HEK293 (cell line): ENCODE data around the gene INSRR.
A peak's percentile ranks its signal among the peaks of the same experiment; 100 is the strongest.

Experiments
- CTCF ChIA-PET: fragments of 350-600 bp; formaldehyde crosslinking; extraction: SDS; loops from one replicate; lab custom pipeline; 2021; ENCODE audit warnings: antibody characterized with exemption; lab: Yijun Ruan, JAX
- POLR2A ChIA-PET: fragments of 300-600 bp; formaldehyde crosslinking; extraction: SDS; loops from one replicate; lab custom pipeline; 2020; ENCODE audit warnings: antibody characterized with exemption, inconsistent platforms; lab: Yijun Ruan, JAX
- H3K27ac ChIP-seq: fragments of 200-500 bp; sonication (Bioruptor generic); 2 replicates; pipeline ENCODE4 v1.5.1; 2014; ENCODE audit warnings: low read depth, low read length, control low read depth, inconsistent platforms; ENCODE audit errors: extremely low read depth
- H3K36me3 ChIP-seq, 2 experiments: fragments of 200-500 bp in 1 of 2; sonication (Bioruptor generic) in 1 of 2; 1 replicate in 1 of 2; 2 replicates in 1 of 2; pipeline ENCODE4 v1.5.1; 2014 to 2017; ENCODE audit warnings: inconsistent platforms in 2 of 2, low read length in 2 of 2; ENCODE audit not compliant: control insufficient read depth in 2 of 2, insufficient read depth in 1 of 2
- H3K4me1 ChIP-seq: fragments of 200-500 bp; sonication (Bioruptor generic); 2 replicates; pipeline ENCODE4 v1.5.1; 2014; ENCODE audit warnings: mild to moderate bottlenecking, low read length, inconsistent platforms; ENCODE audit not compliant: control insufficient read depth, insufficient read depth
- H3K4me3 ChIP-seq: 2 replicates; pipeline ENCODE4 v1.5.1; 2011; ENCODE audit warnings: low read depth, mild to moderate bottlenecking, control low read depth, low read length, moderate library complexity
- H3K9me3 ChIP-seq: fragments of 200-500 bp; sonication (Bioruptor generic); 2 replicates; pipeline ENCODE4 v1.5.1; 2014; ENCODE audit warnings: low read depth, low read length, inconsistent platforms; ENCODE audit not compliant: control insufficient read depth, insufficient read depth
- BCL11A ChIP-seq: fragments of 450-650 bp; formaldehyde crosslinking; IDR thresholded peaks from 2 replicates; pipeline ENCODE4 v1.5.1; 2016; ENCODE audit warnings: low read depth, missing biosample characterization, missing genetic modification characterization
- BCL11B ChIP-seq: fragments of 450-650 bp; formaldehyde crosslinking; IDR thresholded peaks from 2 replicates; pipeline ENCODE4 v1.5.1; 2016; ENCODE audit warnings: low read depth, missing biosample characterization, missing genetic modification characterization
- EGR2 ChIP-seq: fragments of 450-650 bp; formaldehyde crosslinking; IDR thresholded peaks from 2 replicates; pipeline ENCODE4 v1.5.1; 2016; ENCODE audit warnings: low read depth, missing biosample characterization, missing genetic modification characterization
- HIC1 ChIP-seq: fragments of 450-650 bp; formaldehyde crosslinking; IDR thresholded peaks from 2 replicates; pipeline ENCODE4 v1.5.1; 2016; ENCODE audit warnings: missing biosample characterization, missing genetic modification characterization
- OSR2 ChIP-seq: fragments of 450-650 bp; formaldehyde crosslinking; IDR thresholded peaks from 2 replicates; pipeline ENCODE4 v1.5.1; 2016; ENCODE audit warnings: missing biosample characterization, missing genetic modification characterization
- PRDM6 ChIP-seq: fragments of 450-650 bp; formaldehyde crosslinking; IDR thresholded peaks from 2 replicates; pipeline ENCODE4 v1.5.1; 2017; ENCODE audit warnings: missing biosample characterization, missing genetic modification characterization
- REST ChIP-seq: fragments of 450-650 bp; formaldehyde crosslinking; IDR thresholded peaks from 2 replicates; pipeline ENCODE4 v1.5.1; 2016; ENCODE audit warnings: missing biosample characterization, missing genetic modification characterization
- SETDB1 ChIP-seq: IDR thresholded peaks from one replicate; pipeline ENCODE4 v1.6.1; 2017; ENCODE audit warnings: mild to moderate bottlenecking, low read length, moderate library complexity, mixed read lengths; ENCODE audit not compliant: insufficient read length
- ZFHX2 ChIP-seq: fragments of 450-650 bp; formaldehyde crosslinking; conservative IDR thresholded peaks from 2 replicates; pipeline ENCODE4 v1.5.1; 2016; ENCODE audit warnings: missing biosample characterization, missing genetic modification characterization
- ZNF184 ChIP-seq: fragments of 450-650 bp; IDR thresholded peaks from 2 replicates; pipeline ENCODE4 v1.5.1; 2018; ENCODE audit warnings: missing biosample characterization, mild to moderate bottlenecking, missing genetic modification characterization
- ZNF416 ChIP-seq: fragments of 450-650 bp; formaldehyde crosslinking; IDR thresholded peaks from 2 replicates; pipeline ENCODE4 v1.5.1; 2016; ENCODE audit warnings: missing biosample characterization, missing genetic modification characterization
- ZNF501 ChIP-seq: fragments of 450-650 bp; formaldehyde crosslinking; IDR thresholded peaks from 2 replicates; pipeline ENCODE4 v1.5.1; 2016; ENCODE audit warnings: missing biosample characterization, missing genetic modification characterization
- ZNF544 ChIP-seq: fragments of 450-650 bp; formaldehyde crosslinking; IDR thresholded peaks from 2 replicates; pipeline ENCODE4 v1.5.0; 2017; ENCODE audit warnings: missing biosample characterization, missing genetic modification characterization
- ZNF837 ChIP-seq: fragments of 450-650 bp; formaldehyde crosslinking; IDR thresholded peaks from 2 replicates; pipeline ENCODE4 v1.5.1; 2016; ENCODE audit warnings: missing biosample characterization, missing genetic modification characterization

The INSRR gene

GRCh38 chr1:156844102-156844501 lies 14.8 kb downstream of the INSRR start:
- CTCF ChIA-PET = interaction anchor here (1.3 to 1.4 kb wide), 2 partner anchors 16 kb away, joined by 3 to 6 read pairs; partner anchors contain the start of gene NTRK1
- no peak for TF ChIP-seq HIC1 (tag by site-specific recombination)
- TF ChIP-seq ZNF544 (tag by site-specific recombination) = no peak
- TF ChIP-seq ZNF184 = no peak
- no peak for TF ChIP-seq SETDB1
- no peak for TF ChIP-seq PRDM6 (tag by site-specific recombination)
- TF ChIP-seq ZNF837 (tag by site-specific recombination) = no peak
- Histone ChIP-seq H3K27ac (no peak overlapping the region), H3K4me3 (no peak overlapping the region), H3K9me3 (no peaks in the 10 kb centered on the region), H3K4me1 (no peaks in the 10 kb centered on the region), H3K36me3 (no peaks in the 10 kb centered on the region)
- POLR2A ChIA-PET = no interaction called here

GRCh38 chr1:156842618-156843300 lies 16.2 kb downstream of the INSRR start:
- Histone ChIP-seq H3K9me3 (no peaks in the 10 kb centered on the region), H3K36me3 (no peaks in the 10 kb centered on the region), H3K4me1 (no peaks in the 10 kb centered on the region), H3K4me3 (no peak overlapping the region), H3K27ac (no peak overlapping the region)
- CTCF ChIA-PET = interaction anchor here (1.4 to 2.1 kb wide), 2 partner anchors 17 to 77 kb away, joined by 4 to 6 read pairs; no protein-coding TSS in a partner anchor
- POLR2A ChIA-PET = interaction anchor here (0.9 kb wide), 1 partner anchor 18 kb away, joined by 3 read pairs; no protein-coding TSS in a partner anchor
- TF ChIP-seq ZNF501 (tag by site-specific recombination) (no peak), BCL11B (tag by site-specific recombination) (peak; percentile 72), OSR2 (tag by site-specific recombination) (no peak), BCL11A (peak; percentile 21; the same call in 1 of the 2 replicates)

- POLR2A ChIA-PET = interaction anchor here (0.5 kb wide), 1 partner anchor 46 kb away, joined by 8 read pairs; no protein-coding TSS in a partner anchor
Observed at GRCh38 chr1:156841295-156841855, 17.5 kb downstream of the INSRR start.

More at GRCh38 chr1:156841295-156841855, 17.5 kb downstream of the INSRR start:
- Histone ChIP-seq H3K4me1 (no peaks in the 10 kb centered on the region), H3K9me3 (no peaks in the 10 kb centered on the region), H3K4me3 (no peak overlapping the region), H3K36me3 (no peaks in the 10 kb centered on the region)
- CTCF ChIA-PET = interaction anchor here (0.8 to 6.2 kb wide), 10 partner anchors 9 to 152 kb away, joined by 3 to 119 read pairs (median 4); partner anchors contain the start of genes INSRR and NTRK1
- peak; percentile 24 for TF ChIP-seq EGR2 (tag by site-specific recombination)
- no peak for TF ChIP-seq ZNF416 (tag by site-specific recombination)
- peak; percentile 36; the same call in 1 of the 2 replicates for TF ChIP-seq ZFHX2 (tag by site-specific recombination)
- peak; percentile 85 for TF ChIP-seq REST
- TF ChIP-seq, all 188 proteins: peak for 3
- no peak overlapping the region for H3K27ac ChIP-seq
